IMR-90 (cell line): ENCODE results near the gene GPR39.

Experiments
- CEBPB ChIP-seq: IDR thresholded peaks from 2 replicates; pipeline ENCODE4 v1.6.1; 2012; ENCODE audit warnings: low read depth, low read length, improper control_type of control experiment
- MAZ ChIP-seq: IDR thresholded peaks from 2 replicates; pipeline ENCODE4 v1.6.1; 2012; ENCODE audit warnings: low read depth, mild to moderate bottlenecking, low read length, improper control_type of control experiment, moderate library complexity, borderline replicate concordance
- MXI1 ChIP-seq: IDR thresholded peaks from 2 replicates; pipeline ENCODE4 v1.6.1; 2012; ENCODE audit warnings: low read depth, mild to moderate bottlenecking, low read length, moderate library complexity, borderline replicate concordance
- POLR2A ChIP-seq: IDR thresholded peaks from 2 replicates; pipeline ENCODE4 v1.6.1; 2012; ENCODE audit warnings: mild to moderate bottlenecking, low read depth, low read length
- RAD21 ChIP-seq: IDR thresholded peaks from 2 replicates; pipeline ENCODE4 v1.6.1; 2012; ENCODE audit warnings: low read length, improper control_type of control experiment
- RCOR1 ChIP-seq: IDR thresholded peaks from 2 replicates; pipeline ENCODE4 v1.6.1; 2012; ENCODE audit warnings: mild to moderate bottlenecking, low read length, improper control_type of control experiment; ENCODE audit not compliant: insufficient replicate concordance
- TF ChIP-seq, protein P1 (sequence below): conservative IDR thresholded peaks from 2 replicates; pipeline ENCODE4 v1.5.1; 2012; ENCODE audit warnings: mild to moderate bottlenecking, low read depth, low read length, improper control_type of control experiment

DNA sequence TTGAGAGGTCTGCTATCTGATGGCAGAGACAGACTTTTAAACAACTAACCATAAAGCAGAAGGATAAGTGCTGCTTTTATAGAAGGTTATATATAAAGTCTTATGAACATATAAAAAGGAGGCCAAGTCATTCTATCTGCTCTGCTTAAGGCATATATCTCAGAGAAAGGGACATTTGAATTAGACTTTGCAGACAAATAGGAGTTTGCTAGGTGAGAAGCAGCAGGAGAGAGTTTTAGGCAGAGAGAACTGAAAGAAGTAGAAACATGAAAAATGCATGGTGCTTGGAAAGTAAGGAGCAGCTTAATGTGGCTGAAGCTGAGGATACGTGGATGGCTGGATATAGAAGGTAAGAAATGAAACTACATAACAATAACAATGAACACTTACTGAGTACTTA lies 188.0 kb downstream of the GPR39 start:
- TF ChIP-seq, protein P1, sequence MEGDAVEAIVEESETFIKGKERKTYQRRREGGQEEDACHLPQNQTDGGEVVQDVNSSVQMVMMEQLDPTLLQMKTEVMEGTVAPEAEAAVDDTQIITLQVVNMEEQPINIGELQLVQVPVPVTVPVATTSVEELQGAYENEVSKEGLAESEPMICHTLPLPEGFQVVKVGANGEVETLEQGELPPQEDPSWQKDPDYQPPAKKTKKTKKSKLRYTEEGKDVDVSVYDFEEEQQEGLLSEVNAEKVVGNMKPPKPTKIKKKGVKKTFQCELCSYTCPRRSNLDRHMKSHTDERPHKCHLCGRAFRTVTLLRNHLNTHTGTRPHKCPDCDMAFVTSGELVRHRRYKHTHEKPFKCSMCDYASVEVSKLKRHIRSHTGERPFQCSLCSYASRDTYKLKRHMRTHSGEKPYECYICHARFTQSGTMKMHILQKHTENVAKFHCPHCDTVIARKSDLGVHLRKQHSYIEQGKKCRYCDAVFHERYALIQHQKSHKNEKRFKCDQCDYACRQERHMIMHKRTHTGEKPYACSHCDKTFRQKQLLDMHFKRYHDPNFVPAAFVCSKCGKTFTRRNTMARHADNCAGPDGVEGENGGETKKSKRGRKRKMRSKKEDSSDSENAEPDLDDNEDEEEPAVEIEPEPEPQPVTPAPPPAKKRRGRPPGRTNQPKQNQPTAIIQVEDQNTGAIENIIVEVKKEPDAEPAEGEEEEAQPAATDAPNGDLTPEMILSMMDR: no peak
- TF ChIP-seq CEBPB (no peak), POLR2A (no peak), MAZ (no peak), RAD21 (no peak), MXI1 (no peak), RCOR1 (no peak)
